RWPE1 (cell line): ENCODE data around the gene ZNF710.

Experiments
- CTCF ChIA-PET: fragments of 350-600 bp; sonication (Branson Sonifier 250); formaldehyde crosslinking; extraction: SDS; loops from one replicate; lab custom pipeline; 2021; lab: Yijun Ruan, JAX
- POLR2A ChIA-PET: fragments of 400-600 bp; formaldehyde crosslinking; extraction: SDS; loops from one replicate; lab custom pipeline; 2020; ENCODE audit warnings: antibody characterized with exemption; ENCODE audit not compliant: low non-redundant PET; lab: Yijun Ruan, JAX
- DNase-seq: peaks from one replicate; pipeline ENCODE4 v3.0.0; 2012; ENCODE audit warnings: low spot score
- H3K27ac ChIP-seq: fragments of 450-650 bp; 2 replicates; pipeline ENCODE4 v1.5.1; 2017
- CTCF ChIP-seq: fragments of 450-650 bp; conservative IDR thresholded peaks from 2 replicates; pipeline ENCODE4 v1.5.1; 2017; ENCODE audit warnings: low read depth, mild to moderate bottlenecking

Gene ZNF710

GRCh38 chr15:90049666-90050604 lies 48.8 kb downstream of the ZNF710 start:
- POLR2A ChIA-PET, result no interaction called here
- H3K27ac ChIP-seq, result peak overlapping the region; percentile 1; the same call in 1 of the 2 replicates

GRCh38 chr15:90051874-90052273 lies 50.8 kb downstream of the ZNF710 start:
- DNase-seq, result no peak
- no peak for TF ChIP-seq CTCF
- ChIA-PET CTCF (interaction anchor here (0.7 to 0.8 kb wide), 2 partner anchors 12 to 20 kb away, joined by 3 to 5 read pairs; no protein-coding TSS in a partner anchor), POLR2A (no interaction called here)
- no peak overlapping the region for H3K27ac ChIP-seq

More at GRCh38 chr15:90049666-90050604, 48.8 kb downstream of the ZNF710 start:
- CTCF ChIA-PET, result no interaction called here
- no peak for DNase-seq
- TF ChIP-seq CTCF, result no peak

GRCh38 chr15:90053685-90054466 lies 52.8 kb downstream of the ZNF710 start:
- ChIA-PET CTCF (interaction anchor here (0.7 kb wide), 1 partner anchor 895 kb away, joined by 3 read pairs; no protein-coding TSS in a partner anchor), POLR2A (no interaction called here)
- DNase-seq, result no peak
- no peak overlapping the region for H3K27ac ChIP-seq
- TF ChIP-seq CTCF, result no peak

- ChIA-PET CTCF (no interaction called here), POLR2A (no interaction called here)
- no peak for TF ChIP-seq CTCF
- H3K27ac ChIP-seq, result no peak overlapping the region
- no peak for DNase-seq
Observed at GRCh38 chr15:90054618-90055097, 53.5 kb downstream of the ZNF710 start.

GRCh38 chr15:90055182-90055581 lies 54.1 kb downstream of the ZNF710 start:
- POLR2A ChIA-PET, result no interaction called here
- TF ChIP-seq CTCF, result no peak
- CTCF ChIA-PET, result no interaction called here
- no peak overlapping the region for H3K27ac ChIP-seq
- no peak for DNase-seq

GRCh38 chr15:90056529-90056928 lies 55.4 kb downstream of the ZNF710 start:
- no peak overlapping the region for H3K27ac ChIP-seq

More at GRCh38 chr15:90056529-90056928, 55.4 kb downstream of the ZNF710 start:
- DNase-seq, result no peak
- ChIA-PET POLR2A (no interaction called here), CTCF (interaction anchor here (0.6 kb wide), 1 partner anchor 158 kb away, joined by 5 read pairs; no protein-coding TSS in a partner anchor)
- TF ChIP-seq CTCF, result no peak
